Measurements from ENCODE around the gene FAM9C.

DNA sequence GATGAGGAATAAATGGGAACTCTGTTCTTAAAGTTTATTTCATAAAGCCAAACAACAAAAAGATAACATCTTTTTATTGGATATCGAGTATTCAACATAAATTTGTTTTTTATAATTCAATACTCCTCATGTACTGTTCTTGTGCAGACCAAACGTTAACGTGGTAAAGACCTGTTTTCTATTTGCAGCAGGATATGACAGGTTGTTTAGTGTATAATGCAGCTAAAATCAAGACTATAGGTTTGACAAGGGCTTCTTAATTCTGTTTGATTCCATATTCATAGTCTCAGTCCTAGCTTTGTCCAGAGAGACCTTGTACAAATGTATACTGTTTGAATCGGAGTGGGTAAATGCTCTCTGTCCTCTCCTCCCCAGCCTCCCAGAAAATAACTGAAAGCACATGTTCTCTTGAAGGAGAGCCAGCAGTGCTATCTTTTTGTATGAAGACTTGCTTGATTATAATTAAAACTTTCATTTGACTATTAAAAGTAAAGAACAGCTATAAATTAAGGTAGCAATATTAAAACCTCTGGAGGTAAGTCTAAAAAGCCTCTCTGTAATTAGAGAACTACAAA lies 51.8 kb downstream of the FAM9C start:
- TF ChIP-seq, protein P1, sequence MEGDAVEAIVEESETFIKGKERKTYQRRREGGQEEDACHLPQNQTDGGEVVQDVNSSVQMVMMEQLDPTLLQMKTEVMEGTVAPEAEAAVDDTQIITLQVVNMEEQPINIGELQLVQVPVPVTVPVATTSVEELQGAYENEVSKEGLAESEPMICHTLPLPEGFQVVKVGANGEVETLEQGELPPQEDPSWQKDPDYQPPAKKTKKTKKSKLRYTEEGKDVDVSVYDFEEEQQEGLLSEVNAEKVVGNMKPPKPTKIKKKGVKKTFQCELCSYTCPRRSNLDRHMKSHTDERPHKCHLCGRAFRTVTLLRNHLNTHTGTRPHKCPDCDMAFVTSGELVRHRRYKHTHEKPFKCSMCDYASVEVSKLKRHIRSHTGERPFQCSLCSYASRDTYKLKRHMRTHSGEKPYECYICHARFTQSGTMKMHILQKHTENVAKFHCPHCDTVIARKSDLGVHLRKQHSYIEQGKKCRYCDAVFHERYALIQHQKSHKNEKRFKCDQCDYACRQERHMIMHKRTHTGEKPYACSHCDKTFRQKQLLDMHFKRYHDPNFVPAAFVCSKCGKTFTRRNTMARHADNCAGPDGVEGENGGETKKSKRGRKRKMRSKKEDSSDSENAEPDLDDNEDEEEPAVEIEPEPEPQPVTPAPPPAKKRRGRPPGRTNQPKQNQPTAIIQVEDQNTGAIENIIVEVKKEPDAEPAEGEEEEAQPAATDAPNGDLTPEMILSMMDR (IDR thresholded peaks at IDR 0.05 in 4 of 5, conservative IDR thresholded peaks at IDR 0.05 in 1 of 5), result no peak
- no peak for TF ChIP-seq POLR2A (IDR thresholded peaks at IDR 0.05)
